ENCODE measurements around the gene EML1. TPM values are rescaled to one million over a fixed set of nuclear protein-coding genes. Genes with fewer than 3 reads are reported as not detected.

The EML1 gene
- polyA plus RNA-seq, 1 donor from 2014 or later = 21.7 TPM

DNA sequence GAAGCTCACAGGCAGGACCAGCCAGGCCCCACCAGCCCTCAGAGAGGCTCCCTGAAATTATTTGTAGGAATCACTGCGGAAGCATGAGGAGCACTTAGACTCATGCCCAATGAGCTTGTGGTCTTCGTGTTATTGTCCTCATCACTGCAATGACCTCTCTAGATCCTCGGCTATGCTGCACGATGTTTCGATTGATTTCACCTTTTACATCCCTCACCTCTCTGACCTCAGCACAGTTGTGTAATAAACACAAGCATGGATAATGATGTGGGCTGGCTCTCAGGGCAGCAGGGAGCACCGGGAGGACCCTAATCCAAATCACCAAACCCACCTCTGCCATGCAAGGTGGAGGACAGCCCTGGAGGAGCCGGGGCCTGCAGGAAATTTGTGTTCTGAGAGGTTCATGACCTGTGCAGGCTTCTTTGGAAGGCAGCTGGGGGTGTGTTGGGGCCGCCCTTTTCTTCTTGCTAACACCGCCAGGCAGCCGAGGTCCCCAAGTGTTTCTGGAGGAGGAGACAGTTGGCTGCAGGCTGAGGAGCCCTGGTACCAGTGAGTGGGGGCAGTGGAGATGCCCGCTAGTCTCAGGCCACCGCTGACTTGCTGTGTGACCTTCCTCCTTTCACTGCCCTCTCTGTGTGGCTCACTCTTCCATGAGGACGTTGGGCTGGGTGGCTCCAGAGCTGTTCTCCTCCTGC, 29.5 kb upstream of the EML1 start:
- no peaks in the 10 kb centered on the region for H3K27me3 ChIP-seq (ENCODE audit: insufficient read depth, low read depth, low read length)
- no peak for TF ChIP-seq MXI1 (conservative IDR thresholded peaks at IDR 0.05; ENCODE audit: poor library complexity, severe bottlenecking)
- TF ChIP-seq POLR2AphosphoS5 (IDR thresholded peaks at IDR 0.05) = no peak
- TF ChIP-seq, protein P1, sequence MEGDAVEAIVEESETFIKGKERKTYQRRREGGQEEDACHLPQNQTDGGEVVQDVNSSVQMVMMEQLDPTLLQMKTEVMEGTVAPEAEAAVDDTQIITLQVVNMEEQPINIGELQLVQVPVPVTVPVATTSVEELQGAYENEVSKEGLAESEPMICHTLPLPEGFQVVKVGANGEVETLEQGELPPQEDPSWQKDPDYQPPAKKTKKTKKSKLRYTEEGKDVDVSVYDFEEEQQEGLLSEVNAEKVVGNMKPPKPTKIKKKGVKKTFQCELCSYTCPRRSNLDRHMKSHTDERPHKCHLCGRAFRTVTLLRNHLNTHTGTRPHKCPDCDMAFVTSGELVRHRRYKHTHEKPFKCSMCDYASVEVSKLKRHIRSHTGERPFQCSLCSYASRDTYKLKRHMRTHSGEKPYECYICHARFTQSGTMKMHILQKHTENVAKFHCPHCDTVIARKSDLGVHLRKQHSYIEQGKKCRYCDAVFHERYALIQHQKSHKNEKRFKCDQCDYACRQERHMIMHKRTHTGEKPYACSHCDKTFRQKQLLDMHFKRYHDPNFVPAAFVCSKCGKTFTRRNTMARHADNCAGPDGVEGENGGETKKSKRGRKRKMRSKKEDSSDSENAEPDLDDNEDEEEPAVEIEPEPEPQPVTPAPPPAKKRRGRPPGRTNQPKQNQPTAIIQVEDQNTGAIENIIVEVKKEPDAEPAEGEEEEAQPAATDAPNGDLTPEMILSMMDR (IDR thresholded peaks at IDR 0.05; ENCODE audit: poor library complexity, severe bottlenecking) = no peak
- TF ChIP-seq, protein P2, sequence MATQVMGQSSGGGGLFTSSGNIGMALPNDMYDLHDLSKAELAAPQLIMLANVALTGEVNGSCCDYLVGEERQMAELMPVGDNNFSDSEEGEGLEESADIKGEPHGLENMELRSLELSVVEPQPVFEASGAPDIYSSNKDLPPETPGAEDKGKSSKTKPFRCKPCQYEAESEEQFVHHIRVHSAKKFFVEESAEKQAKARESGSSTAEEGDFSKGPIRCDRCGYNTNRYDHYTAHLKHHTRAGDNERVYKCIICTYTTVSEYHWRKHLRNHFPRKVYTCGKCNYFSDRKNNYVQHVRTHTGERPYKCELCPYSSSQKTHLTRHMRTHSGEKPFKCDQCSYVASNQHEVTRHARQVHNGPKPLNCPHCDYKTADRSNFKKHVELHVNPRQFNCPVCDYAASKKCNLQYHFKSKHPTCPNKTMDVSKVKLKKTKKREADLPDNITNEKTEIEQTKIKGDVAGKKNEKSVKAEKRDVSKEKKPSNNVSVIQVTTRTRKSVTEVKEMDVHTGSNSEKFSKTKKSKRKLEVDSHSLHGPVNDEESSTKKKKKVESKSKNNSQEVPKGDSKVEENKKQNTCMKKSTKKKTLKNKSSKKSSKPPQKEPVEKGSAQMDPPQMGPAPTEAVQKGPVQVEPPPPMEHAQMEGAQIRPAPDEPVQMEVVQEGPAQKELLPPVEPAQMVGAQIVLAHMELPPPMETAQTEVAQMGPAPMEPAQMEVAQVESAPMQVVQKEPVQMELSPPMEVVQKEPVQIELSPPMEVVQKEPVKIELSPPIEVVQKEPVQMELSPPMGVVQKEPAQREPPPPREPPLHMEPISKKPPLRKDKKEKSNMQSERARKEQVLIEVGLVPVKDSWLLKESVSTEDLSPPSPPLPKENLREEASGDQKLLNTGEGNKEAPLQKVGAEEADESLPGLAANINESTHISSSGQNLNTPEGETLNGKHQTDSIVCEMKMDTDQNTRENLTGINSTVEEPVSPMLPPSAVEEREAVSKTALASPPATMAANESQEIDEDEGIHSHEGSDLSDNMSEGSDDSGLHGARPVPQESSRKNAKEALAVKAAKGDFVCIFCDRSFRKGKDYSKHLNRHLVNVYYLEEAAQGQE (IDR thresholded peaks at IDR 0.05; ENCODE audit: borderline replicate concordance) = no peak
- TF ChIP-seq TAF1 (IDR thresholded peaks at IDR 0.05; ENCODE audit: low read depth) = no peak
- no peak for TF ChIP-seq SMC3 (conservative IDR thresholded peaks at IDR 0.05; ENCODE audit: poor library complexity)
- TF ChIP-seq EZH2 (IDR thresholded peaks at IDR 0.05; ENCODE audit: borderline replicate concordance, insufficient read depth, low read length, poor library complexity, severe bottlenecking) = no peak
- TF ChIP-seq RAD21 (conservative IDR thresholded peaks at IDR 0.05) = no peak
- no peak for TF ChIP-seq EP300 (conservative IDR thresholded peaks at IDR 0.05; ENCODE audit: poor library complexity, severe bottlenecking)
- H4K20me1 ChIP-seq (ENCODE audit: insufficient read depth) = no peaks in the 10 kb centered on the region
- H3K27ac ChIP-seq (ENCODE audit: low read length) = no peak overlapping the region
- H3K4me2 ChIP-seq (ENCODE audit: low read length) = no peak overlapping the region
- H3K4me3 ChIP-seq (ENCODE audit: low read length) = no peak overlapping the region
- no peaks in the 10 kb centered on the region for H3K9me2 ChIP-seq (ENCODE audit: insufficient read depth, low read length)
- H3K36me3 ChIP-seq (ENCODE audit: insufficient read depth, low read length) = no peaks in the 10 kb centered on the region
- no peaks in the 10 kb centered on the region for H3K79me2 ChIP-seq (replicated peaks; ENCODE audit: insufficient read depth, low read length)
- no peaks in the 10 kb centered on the region for H3K9me3 ChIP-seq (ENCODE audit: low read length)
- H3F3A ChIP-seq (ENCODE audit: insufficient read depth, low read length, poor library complexity, severe bottlenecking) = no peaks in the 10 kb centered on the region
- no peak overlapping the region for H3K9ac ChIP-seq (ENCODE audit: low read length)
- H2AFZ ChIP-seq (ENCODE audit: low read depth, low read length) = no peak overlapping the region

DNA sequence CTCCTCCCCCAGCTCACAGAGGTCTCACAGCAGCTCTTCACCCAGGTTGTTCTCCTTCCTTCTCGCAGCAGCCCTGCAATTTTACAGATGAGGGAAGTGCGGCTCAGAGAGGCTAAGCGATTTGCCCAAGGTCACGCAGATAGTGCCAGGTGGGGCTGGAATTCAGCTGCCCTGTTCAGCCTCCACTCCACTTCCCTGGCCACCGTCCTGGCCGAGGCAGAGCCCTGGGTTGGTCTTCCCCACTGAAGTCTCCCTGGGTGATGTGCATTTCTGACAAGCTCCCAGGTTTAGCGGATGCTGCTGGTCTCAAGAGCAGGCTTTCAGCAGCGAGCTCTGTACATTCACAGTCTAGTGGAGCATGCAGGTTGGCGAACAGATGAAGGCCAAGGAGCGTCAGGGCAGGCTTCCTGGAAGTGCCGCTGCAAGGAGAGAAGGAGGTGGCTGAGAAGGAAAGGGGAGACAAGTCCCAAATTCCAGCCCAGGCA, 28.9 kb upstream of the EML1 start:
- TF ChIP-seq EZH2 (IDR thresholded peaks at IDR 0.05; ENCODE audit: borderline replicate concordance, insufficient read depth, low read length, poor library complexity, severe bottlenecking) (no peak), MXI1 (conservative IDR thresholded peaks at IDR 0.05; ENCODE audit: poor library complexity, severe bottlenecking) (no peak), EP300 (conservative IDR thresholded peaks at IDR 0.05; ENCODE audit: poor library complexity, severe bottlenecking) (no peak), SMC3 (conservative IDR thresholded peaks at IDR 0.05; ENCODE audit: poor library complexity) (no peak), RAD21 (conservative IDR thresholded peaks at IDR 0.05) (no peak), TAF1 (IDR thresholded peaks at IDR 0.05; ENCODE audit: low read depth) (no peak), POLR2AphosphoS5 (IDR thresholded peaks at IDR 0.05) (no peak)
- TF ChIP-seq, protein P2 (IDR thresholded peaks at IDR 0.05; ENCODE audit: borderline replicate concordance) = no peak
- TF ChIP-seq, protein P1 (IDR thresholded peaks at IDR 0.05; ENCODE audit: poor library complexity, severe bottlenecking) = no peak
- no peaks in the 10 kb centered on the region for H3K36me3 ChIP-seq (ENCODE audit: insufficient read depth, low read length)
- H3K9ac ChIP-seq (ENCODE audit: low read length) = no peak overlapping the region
- H4K20me1 ChIP-seq (ENCODE audit: insufficient read depth) = no peaks in the 10 kb centered on the region
- H3K9me2 ChIP-seq (ENCODE audit: insufficient read depth, low read length) = no peaks in the 10 kb centered on the region
- H3F3A ChIP-seq (ENCODE audit: insufficient read depth, low read length, poor library complexity, severe bottlenecking) = no peaks in the 10 kb centered on the region
- no peaks in the 10 kb centered on the region for H3K79me2 ChIP-seq (replicated peaks; ENCODE audit: insufficient read depth, low read length)
- no peaks in the 10 kb centered on the region for H3K27me3 ChIP-seq (ENCODE audit: insufficient read depth, low read depth, low read length)
- H3K4me3 ChIP-seq (ENCODE audit: low read length) = no peak overlapping the region
- H3K27ac ChIP-seq (ENCODE audit: low read length) = no peak overlapping the region
- H3K9me3 ChIP-seq (ENCODE audit: low read length) = no peaks in the 10 kb centered on the region
- no peak overlapping the region for H2AFZ ChIP-seq (ENCODE audit: low read depth, low read length)
- H3K4me2 ChIP-seq (ENCODE audit: low read length) = no peak overlapping the region

Data from neural cell (in vitro differentiated cells).